Right lobe of liver (tissue), 4 donors: Measurements from ENCODE around the gene TPM2.

Source experiments
- CTCF ChIP-seq, 4 donors: fragments of 200-600 bp in 3 of 4; fragments of 450-650 bp in 1 of 4; IDR thresholded peaks; one replicate each; pipeline versions ENCODE4 v1.5.1 to v1.8.0; 2016 to 2022; ENCODE audit warnings: antibody characterized with exemption in 4 of 4, mild to moderate bottlenecking in 2 of 4
- POLR2A ChIP-seq: fragments of 450-650 bp; IDR thresholded peaks from one replicate; pipeline ENCODE4 v1.6.1; 2017; ENCODE audit warnings: antibody characterized with exemption, mild to moderate bottlenecking
- donor health status: DM: no; HTN: no; CAD: no.
- donor health status: DM: no; HTN: no; CAD: no.
- donor health status: DM: no; HTN: yes; CAD: no.

GRCh38 chr9:35656831-35657545, 32.7 kb downstream of the TPM2 start:
- TF ChIP-seq CTCF (IDR thresholded peaks at IDR 0.05) (no peak), POLR2A (no peak)
